Activated CD4-positive, alpha-beta memory T cell treated with anti-CD3 and anti-CD28 coated beads, Interleukin-2, amount 10 ng/mL, durations not matched to agents 7 days and 5 days (primary cell): ENCODE measurements around the gene FAM222A. TPM values are rescaled to one million over a fixed set of nuclear protein-coding genes. Genes with fewer than 3 reads are reported as not detected.

Experiments used
- CTCF ChIA-PET: fragments of 350-600 bp; sonication (Branson Sonifier 250); formaldehyde crosslinking; loops from one replicate; lab custom pipeline; 2021; ENCODE audit warnings: antibody characterized with exemption, inconsistent platforms; lab: Charles Lee
- POLR2A ChIA-PET: fragments of 350-600 bp; sonication (Branson Sonifier 250); formaldehyde crosslinking; loops from one replicate; lab custom pipeline; 2021; ENCODE audit warnings: antibody characterized with exemption; lab: Charles Lee
- DNase-seq: peaks from one replicate; pipeline ENCODE4 v3.0.0-alpha.2; 2020
- H3K27ac Mint-ChIP-seq: one replicate; pipeline ENCODE4 v1.8.0; 2021; ENCODE audit warnings: mild to moderate bottlenecking, mixed read lengths
- H3K27me3 Mint-ChIP-seq: one replicate; pipeline ENCODE4 v1.8.0; 2021; ENCODE audit warnings: mixed read lengths
- H3K36me3 Mint-ChIP-seq: one replicate; pipeline ENCODE4 v1.8.0; 2021; ENCODE audit warnings: low read depth, mixed read lengths
- H3K4me1 Mint-ChIP-seq: one replicate; pipeline ENCODE4 v1.8.0; 2021; ENCODE audit warnings: mixed read lengths
- H3K4me3 Mint-ChIP-seq: one replicate; pipeline ENCODE4 v1.8.0; 2021; ENCODE audit warnings: mild to moderate bottlenecking, mixed read lengths
- H3K9me3 Mint-ChIP-seq: one replicate; pipeline ENCODE4 v1.8.0; 2021; ENCODE audit warnings: mixed read lengths
- total RNA-seq, 2 experiments: library from RNA; stranded (reverse); gene quantifications; one replicate each; pipeline ENCODE4 v1.2.3, GENCODE V29; 2021

The FAM222A gene
- total RNA-seq, 2 experiments from 2014 or later: 0.28 to 0.43 TPM

DNA sequence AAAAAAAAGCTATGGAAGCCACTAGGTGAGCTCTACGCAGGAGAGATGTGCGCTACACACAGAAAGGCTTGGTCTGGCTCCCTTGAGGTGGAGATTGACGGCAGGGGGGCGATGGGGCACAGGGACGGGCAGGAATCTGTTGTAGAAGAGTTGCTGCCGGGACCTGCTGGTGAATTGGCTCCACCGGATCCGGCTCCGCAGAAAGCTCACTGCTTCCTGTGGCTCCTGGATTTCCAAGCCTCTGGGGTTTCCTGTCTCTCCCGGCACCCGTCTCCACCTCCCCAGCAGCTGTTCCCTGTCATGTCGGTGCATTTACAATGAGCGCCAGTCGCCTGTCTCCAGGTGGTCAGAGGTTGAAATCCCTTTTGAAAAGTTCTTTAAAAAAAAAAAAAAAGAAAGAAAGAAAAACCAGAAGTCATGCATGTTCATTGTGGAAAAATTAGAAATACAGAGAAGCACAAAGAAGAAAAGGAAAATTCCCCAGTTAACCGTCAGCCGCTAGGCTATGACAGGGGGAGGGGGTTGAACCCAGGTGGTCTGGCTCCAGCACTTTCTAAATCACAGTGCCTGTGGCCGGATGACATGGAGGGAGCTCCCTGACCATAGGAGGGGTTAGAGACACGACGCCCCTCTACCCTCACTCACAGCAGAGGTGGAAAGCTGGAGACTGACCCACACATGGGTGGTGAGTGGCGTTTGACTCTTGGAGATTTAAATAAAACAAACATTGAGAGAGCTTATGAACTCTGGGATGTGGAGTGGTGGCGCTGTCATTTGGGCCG lies 20.8 kb downstream of the FAM222A start:
- H3K9me3 Mint-ChIP-seq: no peaks in the 10 kb centered on the region
- H3K27me3 Mint-ChIP-seq: peaks cover 20% of the 10 kb centered on the region
- no peak for DNase-seq
- ChIA-PET CTCF (interaction anchor here (0.7 to 1.3 kb wide), 2 partner anchors 40 to 317 kb away, joined by 3 to 4 read pairs; no protein-coding TSS in a partner anchor), POLR2A (no interaction called here)
- H3K36me3 Mint-ChIP-seq: no peaks in the 10 kb centered on the region
- no peak overlapping the region for H3K27ac Mint-ChIP-seq
- no peak overlapping the region for H3K4me3 Mint-ChIP-seq
- H3K4me1 Mint-ChIP-seq: no peaks in the 10 kb centered on the region

DNA sequence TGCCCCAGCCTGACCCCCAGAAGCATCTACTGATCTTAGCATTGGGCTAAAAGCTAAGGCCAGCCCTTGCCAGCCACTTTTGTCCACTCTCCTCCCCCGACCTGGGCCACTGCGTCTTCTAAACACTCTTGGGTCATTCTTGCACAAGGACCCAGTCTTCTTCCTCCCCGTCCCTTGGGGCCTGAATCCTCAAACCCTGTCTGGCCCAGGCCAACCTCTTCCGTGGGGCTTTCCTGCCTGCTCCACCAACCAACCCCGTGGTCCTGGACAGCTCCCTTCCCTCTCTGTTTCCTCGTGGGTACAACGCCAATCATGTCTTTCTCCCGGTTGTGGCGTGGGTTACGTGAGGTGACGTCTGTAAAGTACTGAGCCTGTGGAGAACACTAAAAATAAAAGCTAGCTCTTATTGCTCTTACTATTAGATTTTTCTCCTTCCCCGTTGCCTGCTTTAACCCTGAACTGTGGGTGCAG lies 21.5 kb downstream of the FAM222A start:
- H3K27ac Mint-ChIP-seq: no peak overlapping the region
- no peaks in the 10 kb centered on the region for H3K36me3 Mint-ChIP-seq
- ChIA-PET POLR2A (no interaction called here), CTCF (interaction anchor here (1.3 kb wide), 1 partner anchor 39 kb away, joined by 3 read pairs; no protein-coding TSS in a partner anchor)
- peaks cover 20% of the 10 kb centered on the region for H3K27me3 Mint-ChIP-seq
- no peak overlapping the region for H3K4me3 Mint-ChIP-seq
- H3K4me1 Mint-ChIP-seq: no peaks in the 10 kb centered on the region
- no peaks in the 10 kb centered on the region for H3K9me3 Mint-ChIP-seq
- no peak for DNase-seq

DNA sequence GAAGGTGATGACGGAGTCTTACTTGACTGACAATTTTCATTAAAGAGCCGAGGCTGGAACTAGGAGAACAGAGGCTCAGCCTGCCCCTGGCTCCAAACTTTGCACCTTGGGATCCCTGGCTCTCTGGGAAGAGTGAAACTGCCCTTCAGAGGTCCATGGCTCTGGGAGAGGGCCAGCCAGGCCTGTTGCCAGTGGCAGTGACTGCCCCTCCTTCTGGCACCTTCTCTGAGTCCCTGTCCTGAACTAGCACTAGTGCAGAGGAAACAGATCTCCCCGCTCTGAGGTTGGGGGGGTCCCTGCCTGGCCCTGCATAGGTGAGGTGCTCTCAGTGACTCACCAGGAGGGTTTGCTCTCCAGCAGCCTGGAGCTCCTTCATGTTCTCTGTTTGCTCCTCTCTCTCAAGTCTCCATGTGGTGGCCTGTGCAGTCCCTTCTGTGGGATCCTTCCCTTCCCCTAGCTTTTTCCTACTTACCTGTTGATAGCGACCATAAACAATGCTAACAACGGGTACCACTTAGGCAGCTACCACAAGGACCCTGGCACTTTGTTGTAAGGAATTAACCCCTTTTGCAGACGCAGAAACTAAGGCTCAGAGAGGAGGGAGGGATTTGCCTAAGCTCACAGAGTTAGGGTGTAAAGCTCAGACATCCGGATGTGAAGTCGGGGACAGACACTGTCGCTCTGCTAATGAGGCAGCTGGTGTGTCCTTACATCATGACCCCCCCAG lies 22.4 kb downstream of the FAM222A start:
- H3K4me3 Mint-ChIP-seq: no peak overlapping the region
- no peaks in the 10 kb centered on the region for H3K4me1 Mint-ChIP-seq
- peaks cover 20% of the 10 kb centered on the region for H3K27me3 Mint-ChIP-seq
- no peak for DNase-seq
- CTCF ChIA-PET: interaction anchor here (1.3 kb wide), 1 partner anchor 38 kb away, joined by 3 read pairs; no protein-coding TSS in a partner anchor
- H3K9me3 Mint-ChIP-seq: no peaks in the 10 kb centered on the region
- POLR2A ChIA-PET: no interaction called here
- H3K36me3 Mint-ChIP-seq: no peaks in the 10 kb centered on the region
- H3K27ac Mint-ChIP-seq: no peak overlapping the region

DNA sequence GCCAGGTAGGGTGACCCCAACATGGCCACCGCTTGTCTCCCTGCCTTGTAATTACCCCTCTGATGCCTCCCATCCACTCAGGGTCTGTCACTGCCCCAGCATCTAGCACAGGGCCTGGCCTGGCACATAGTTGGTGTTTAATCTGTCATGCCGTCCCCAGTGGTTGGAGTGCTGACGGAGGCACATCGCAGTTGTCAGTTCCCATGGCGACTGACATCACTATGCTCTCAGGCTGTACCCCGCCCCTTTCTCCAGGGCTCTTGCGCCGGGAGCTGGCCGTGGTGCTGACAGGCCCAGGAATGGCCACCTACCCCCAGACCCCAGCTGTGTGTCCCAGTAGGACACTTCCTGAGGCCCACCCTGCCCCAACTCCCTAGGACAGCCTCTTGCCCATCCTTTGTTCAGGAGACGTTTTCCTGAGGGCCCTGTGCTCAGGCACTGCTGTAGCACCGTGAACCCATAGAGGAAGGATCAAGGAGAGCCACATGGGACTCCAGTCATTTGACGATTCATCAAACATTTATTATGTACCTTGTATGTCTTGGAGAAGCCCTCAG lies 23.0 kb downstream of the FAM222A start:
- H3K9me3 Mint-ChIP-seq: no peaks in the 10 kb centered on the region
- no peaks in the 10 kb centered on the region for H3K4me1 Mint-ChIP-seq
- CTCF ChIA-PET: no interaction called here
- no peak overlapping the region for H3K4me3 Mint-ChIP-seq
- H3K36me3 Mint-ChIP-seq: no peaks in the 10 kb centered on the region
- no peak overlapping the region for H3K27ac Mint-ChIP-seq
- POLR2A ChIA-PET: no interaction called here
- peaks cover 20% of the 10 kb centered on the region for H3K27me3 Mint-ChIP-seq
- peak; percentile 40 for DNase-seq

DNA sequence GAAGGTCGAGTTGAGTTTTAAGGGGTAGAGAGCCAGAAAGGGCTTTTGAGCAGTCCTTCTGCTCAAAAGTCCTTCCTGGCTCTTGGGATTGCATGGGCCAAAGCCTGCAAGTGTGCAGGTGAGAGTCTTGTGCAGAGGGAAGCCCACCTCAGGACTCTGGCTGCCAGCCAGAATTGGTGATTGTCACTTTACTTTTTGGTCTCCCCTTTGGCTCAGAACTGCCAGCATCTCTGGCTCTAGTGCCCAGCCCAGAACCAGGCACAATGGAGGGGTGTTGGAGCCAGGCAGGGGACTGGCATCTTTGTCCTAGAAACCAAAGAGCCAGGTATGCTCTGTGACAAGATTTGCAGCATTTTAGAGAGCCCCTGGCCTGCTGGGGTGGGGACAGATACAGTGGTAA lies 23.5 kb downstream of the FAM222A start:
- Mint-ChIP-seq H3K27ac (no peak overlapping the region), H3K9me3 (no peaks in the 10 kb centered on the region), H3K4me3 (no peak overlapping the region), H3K4me1 (no peaks in the 10 kb centered on the region), H3K36me3 (no peaks in the 10 kb centered on the region), H3K27me3 (peaks cover 20% of the 10 kb centered on the region)
- DNase-seq: no peak
- ChIA-PET POLR2A (no interaction called here), CTCF (no interaction called here)

DNA sequence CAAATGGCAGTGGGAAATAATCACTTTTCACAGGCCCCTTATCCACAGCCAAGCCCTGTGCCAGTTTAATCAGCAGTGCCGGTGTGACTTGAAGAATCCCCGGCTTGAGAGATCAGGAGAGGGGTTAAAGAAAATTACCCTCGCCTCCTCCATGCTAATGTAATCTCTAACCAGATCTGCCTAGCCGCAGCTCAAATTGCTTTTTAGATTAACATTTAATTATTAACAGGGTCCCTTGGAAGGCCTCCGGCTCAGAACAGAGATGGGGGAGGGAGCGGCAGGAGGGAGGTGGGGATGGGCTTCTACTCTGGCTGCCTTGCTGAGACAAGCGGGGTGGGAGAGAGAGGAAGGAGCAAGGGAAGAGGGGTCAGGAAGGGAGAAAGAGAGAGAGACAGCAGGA lies 24.0 kb downstream of the FAM222A start:
- Mint-ChIP-seq H3K4me1 (no peaks in the 10 kb centered on the region), H3K27me3 (peaks cover 20% of the 10 kb centered on the region), H3K36me3 (no peaks in the 10 kb centered on the region), H3K27ac (no peak overlapping the region), H3K9me3 (no peaks in the 10 kb centered on the region), H3K4me3 (no peak overlapping the region)
- ChIA-PET CTCF (no interaction called here), POLR2A (no interaction called here)
- DNase-seq: no peak

DNA sequence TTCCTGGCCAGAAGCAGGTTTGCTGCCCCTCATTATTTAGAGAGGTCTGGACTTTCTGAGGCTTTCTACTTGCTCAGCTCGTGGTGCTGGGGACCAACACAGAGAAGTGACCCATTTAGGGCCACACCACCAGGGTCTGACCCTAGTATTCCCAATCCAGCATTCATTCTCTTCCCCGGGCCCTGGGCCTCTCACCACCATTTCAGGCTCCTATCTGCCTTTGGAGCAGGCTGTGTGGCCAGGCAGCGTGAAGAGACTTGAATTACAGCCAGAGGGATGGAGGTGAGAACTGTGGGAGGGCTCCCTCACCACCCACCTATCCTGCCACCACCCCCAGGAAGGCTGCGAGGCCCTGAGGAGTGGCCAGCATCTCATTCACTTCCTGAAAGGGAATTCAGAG lies 24.6 kb downstream of the FAM222A start:
- Mint-ChIP-seq H3K27ac (no peak overlapping the region), H3K4me1 (no peaks in the 10 kb centered on the region), H3K4me3 (no peak overlapping the region), H3K27me3 (peaks cover 16% of the 10 kb centered on the region), H3K9me3 (no peaks in the 10 kb centered on the region), H3K36me3 (no peaks in the 10 kb centered on the region)
- DNase-seq: no peak
- ChIA-PET POLR2A (no interaction called here), CTCF (no interaction called here)

DNA sequence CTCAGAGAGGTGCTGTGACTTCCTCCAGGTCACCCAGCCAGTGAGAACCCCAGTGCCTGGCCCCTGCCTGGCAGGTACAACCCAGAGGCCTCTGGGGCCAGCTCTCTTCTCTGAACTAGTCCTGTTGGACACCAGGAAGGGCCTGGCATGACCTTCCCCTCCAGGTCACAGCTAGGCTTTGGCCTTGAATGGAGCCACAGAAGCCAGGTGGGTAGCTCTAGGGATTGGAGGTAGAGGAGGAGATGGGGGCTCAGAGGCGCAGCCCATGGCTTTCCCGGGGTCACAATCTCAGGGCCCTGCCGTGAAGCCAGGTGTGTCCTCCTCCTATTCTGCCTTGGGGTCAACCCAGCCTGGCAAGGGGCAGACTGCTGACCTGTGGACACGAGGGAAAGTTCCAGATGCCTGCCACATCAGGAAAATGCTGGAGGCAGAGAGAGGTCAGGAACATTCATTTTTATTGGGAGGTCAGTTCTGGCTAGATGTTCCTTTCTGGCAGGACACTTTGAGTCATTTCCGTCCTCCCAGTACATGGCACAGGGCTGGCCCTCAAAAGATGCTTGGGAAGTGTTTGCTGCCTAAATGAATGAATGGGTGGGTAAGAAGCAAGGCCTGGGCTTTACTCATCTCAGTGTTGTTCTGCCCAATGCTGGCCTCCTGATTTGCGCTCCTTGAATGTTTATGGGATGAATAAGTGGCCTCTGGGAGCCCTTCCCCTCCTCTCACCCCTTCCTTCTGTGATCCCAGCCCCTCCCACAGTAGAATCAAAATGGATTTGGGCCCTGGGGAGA lies 25.4 kb downstream of the FAM222A start:
- Mint-ChIP-seq H3K4me3 (no peak overlapping the region), H3K27me3 (peaks cover 16% of the 10 kb centered on the region), H3K27ac (no peak overlapping the region), H3K9me3 (no peaks in the 10 kb centered on the region), H3K4me1 (no peaks in the 10 kb centered on the region), H3K36me3 (no peaks in the 10 kb centered on the region)
- ChIA-PET POLR2A (no interaction called here), CTCF (no interaction called here)
- DNase-seq: no peak

DNA sequence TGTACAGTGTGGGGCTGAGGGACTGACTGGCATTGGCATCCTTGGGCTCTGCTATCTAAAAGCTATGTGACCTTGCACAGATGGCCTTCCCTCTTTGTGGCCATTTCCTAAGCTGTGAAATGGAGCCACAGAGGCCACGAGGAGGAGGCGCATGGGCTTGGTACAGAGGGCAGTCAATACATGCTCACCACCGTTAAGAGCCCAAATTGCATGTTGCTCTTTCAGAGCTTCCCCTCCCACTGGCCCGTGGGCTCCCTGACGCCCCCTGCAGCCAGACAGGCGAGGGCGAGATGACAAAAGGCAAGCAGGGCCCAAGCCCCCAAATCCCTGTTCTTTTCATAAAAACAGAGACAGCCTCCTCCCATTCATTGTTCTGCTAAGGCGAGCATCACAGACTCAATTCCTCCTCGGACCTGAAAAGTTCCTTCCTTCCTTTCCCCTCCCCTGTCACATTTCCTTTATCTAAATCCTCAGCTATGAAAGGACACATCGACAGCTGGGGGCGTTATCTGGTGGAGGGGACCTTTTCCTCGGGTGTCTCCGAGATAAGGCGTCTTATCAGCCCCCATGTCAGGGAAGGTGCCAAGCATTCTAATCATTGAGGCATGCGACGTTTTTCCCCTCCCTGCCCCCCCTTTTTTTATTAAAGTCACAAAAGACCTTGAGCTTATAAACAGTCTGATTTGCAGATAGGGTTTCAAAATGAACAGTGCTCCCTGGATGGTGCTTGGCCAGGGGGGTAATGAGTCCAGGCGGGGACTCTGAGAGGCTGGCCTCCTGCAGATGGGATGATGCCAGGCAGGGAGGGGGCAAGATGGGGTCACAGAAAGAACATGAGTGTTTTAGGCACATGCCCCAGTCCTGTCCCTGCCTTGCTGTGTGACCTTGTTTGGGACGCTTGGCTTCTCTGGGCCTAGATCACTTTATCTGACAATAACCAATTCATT lies 26.4 kb downstream of the FAM222A start:
- Mint-ChIP-seq H3K27ac (no peak overlapping the region), H3K4me3 (no peak overlapping the region), H3K4me1 (no peaks in the 10 kb centered on the region), H3K9me3 (no peaks in the 10 kb centered on the region), H3K36me3 (no peaks in the 10 kb centered on the region), H3K27me3 (peaks cover 12% of the 10 kb centered on the region)
- ChIA-PET POLR2A (no interaction called here), CTCF (no interaction called here)
- no peak for DNase-seq

DNA sequence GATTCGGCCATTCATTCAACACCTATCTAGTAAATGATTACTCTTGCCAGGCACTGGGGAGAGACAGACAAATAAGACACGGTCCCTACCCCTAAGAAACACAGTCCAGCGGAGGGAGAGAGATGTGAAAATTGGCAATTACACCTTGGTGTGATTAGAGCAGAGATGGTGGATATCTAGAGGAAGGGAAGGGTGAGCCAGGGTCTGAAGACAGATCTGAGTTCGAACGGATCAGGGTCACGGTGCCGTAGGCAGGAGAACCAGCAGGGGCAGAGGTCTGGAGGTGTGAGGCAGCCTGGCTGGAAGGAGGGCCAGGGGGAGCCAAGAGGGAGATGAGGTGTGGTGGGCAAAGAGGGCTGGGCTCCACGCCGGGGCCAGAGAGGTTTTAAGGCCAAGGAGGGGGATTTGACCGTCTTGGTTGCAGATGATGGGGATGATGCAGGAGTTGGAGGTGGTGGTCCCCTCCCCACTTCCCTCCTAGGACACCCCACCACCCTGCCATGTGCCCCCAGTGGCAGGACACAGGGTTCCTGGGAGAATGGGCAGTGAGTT lies 27.1 kb downstream of the FAM222A start:
- DNase-seq: no peak
- Mint-ChIP-seq H3K9me3 (no peaks in the 10 kb centered on the region), H3K36me3 (no peaks in the 10 kb centered on the region), H3K27me3 (peaks cover 5% of the 10 kb centered on the region), H3K4me3 (no peak overlapping the region), H3K27ac (no peak overlapping the region), H3K4me1 (no peaks in the 10 kb centered on the region)
- POLR2A ChIA-PET: no interaction called here
- CTCF ChIA-PET: no interaction called here

DNA sequence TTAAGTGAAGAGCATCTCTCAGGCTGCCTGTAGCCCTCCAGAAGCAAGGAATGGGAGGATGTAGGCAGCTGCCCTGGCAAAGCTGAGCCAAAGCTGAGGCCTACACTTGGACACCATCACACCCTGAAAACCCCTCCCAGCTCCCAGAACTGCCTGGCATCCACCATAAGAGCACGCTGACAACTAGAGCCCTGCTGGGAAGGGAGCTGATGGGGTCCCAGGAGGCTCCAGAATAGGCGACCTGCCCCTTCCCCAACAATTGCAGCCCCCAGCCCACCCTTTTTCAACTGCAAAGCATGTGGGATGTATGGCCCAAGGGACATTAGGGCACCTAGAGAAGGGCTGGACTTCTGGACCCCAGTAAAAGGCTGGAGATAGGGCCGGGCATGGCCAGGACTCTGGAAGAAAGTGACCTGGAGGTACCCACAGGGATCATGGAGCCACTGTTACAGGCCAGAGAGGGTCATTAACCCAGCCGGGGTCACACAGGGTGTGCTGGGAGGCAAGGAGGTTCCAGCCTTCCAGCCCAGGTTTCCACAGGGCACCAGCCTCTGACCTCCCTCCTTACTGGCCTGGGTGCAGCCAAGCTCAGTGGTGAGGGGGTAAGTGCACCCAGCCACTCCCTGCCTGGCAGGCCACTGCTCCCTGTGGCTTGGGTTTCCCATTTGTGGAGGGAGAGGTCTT lies 27.8 kb downstream of the FAM222A start:
- peaks cover 6% of the 10 kb centered on the region for H3K27me3 Mint-ChIP-seq
- H3K27ac Mint-ChIP-seq: no peak overlapping the region
- no peak for DNase-seq
- ChIA-PET POLR2A (interaction anchor here (0.5 kb wide), 1 partner anchor 212 kb away, joined by 3 read pairs; no protein-coding TSS in a partner anchor), CTCF (no interaction called here)
- H3K9me3 Mint-ChIP-seq: no peaks in the 10 kb centered on the region
- H3K4me3 Mint-ChIP-seq: no peak overlapping the region
- H3K36me3 Mint-ChIP-seq: no peaks in the 10 kb centered on the region
- H3K4me1 Mint-ChIP-seq: no peaks in the 10 kb centered on the region
